ENCODE results near the gene UGT1A7.
"Not testable (repeated sequence)": the region's sequence is repeated elsewhere in the genome, so short reads cannot be mapped to it uniquely, and the experiment has no call there.

DNA sequence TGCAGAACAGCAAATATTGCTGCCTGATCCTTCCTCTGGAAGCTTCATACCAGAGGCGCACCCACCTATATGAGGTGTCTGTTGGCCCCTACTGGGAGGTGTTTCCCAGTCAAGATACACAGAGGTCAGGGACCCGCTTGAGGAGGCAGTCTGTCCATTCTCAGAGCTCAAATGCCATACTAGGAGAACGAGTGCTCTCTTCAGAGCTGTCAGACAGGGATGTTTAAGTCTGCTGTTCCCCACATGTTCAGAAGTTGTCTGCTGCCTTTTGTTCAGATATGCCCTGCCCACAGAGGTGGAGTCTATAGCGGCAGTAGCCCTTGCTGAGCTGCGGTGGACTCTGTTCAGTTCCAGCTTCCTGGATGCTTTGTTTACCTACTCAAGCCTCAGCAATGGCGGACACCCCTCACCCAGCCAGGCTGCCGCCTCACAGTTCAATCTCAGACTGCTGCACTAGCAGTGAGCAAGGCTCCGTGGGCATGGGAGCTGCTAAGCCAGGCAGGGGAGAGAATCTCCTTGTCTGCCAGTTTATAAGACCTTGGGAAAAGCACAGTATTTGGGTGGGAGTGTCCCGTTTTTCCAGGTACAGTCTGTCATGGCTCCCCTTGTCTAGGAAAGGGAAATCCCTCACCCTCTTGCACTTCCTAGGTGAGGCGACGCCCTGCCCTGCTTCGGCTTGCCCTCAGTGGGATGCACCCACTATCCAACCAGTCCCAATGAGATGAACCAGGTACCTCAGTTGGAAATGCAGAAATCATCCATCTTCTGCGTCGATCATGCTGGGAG lies 55.4 kb downstream of the UGT1A7 start:
- TF ChIP-seq, protein P1, sequence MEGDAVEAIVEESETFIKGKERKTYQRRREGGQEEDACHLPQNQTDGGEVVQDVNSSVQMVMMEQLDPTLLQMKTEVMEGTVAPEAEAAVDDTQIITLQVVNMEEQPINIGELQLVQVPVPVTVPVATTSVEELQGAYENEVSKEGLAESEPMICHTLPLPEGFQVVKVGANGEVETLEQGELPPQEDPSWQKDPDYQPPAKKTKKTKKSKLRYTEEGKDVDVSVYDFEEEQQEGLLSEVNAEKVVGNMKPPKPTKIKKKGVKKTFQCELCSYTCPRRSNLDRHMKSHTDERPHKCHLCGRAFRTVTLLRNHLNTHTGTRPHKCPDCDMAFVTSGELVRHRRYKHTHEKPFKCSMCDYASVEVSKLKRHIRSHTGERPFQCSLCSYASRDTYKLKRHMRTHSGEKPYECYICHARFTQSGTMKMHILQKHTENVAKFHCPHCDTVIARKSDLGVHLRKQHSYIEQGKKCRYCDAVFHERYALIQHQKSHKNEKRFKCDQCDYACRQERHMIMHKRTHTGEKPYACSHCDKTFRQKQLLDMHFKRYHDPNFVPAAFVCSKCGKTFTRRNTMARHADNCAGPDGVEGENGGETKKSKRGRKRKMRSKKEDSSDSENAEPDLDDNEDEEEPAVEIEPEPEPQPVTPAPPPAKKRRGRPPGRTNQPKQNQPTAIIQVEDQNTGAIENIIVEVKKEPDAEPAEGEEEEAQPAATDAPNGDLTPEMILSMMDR (IDR thresholded peaks at IDR 0.05; ENCODE audit: borderline replicate concordance, extremely low read depth, low read length, poor library complexity, severe bottlenecking), result not testable (repeated sequence)
- not testable (repeated sequence) for TF ChIP-seq EZH2 (IDR thresholded peaks at IDR 0.05; ENCODE audit: borderline replicate concordance, low read depth, low read length, severe bottlenecking)

Data from DND-41 (cell line).